ENCODE results near the gene TBX2.

- TF ChIP-seq POLR2A (IDR thresholded peaks at IDR 0.05; ENCODE audit: low read depth, low read length) (no peak), SPI1 (IDR thresholded peaks at IDR 0.05; ENCODE audit: low read depth, low read length) (no peak)
Measured at GRCh38 chr17:61411011-61411260, 11.3 kb downstream of the TBX2 start.
